GM18870 (cell line): ENCODE results near the gene TBC1D22A.

Experiments used
- ATAC-seq: cut with Tn5 transposase; IDR thresholded peaks from one replicate; pipeline ENCODE4 v1.9.1; 2021; ENCODE audit warnings: moderate library complexity; ENCODE audit not compliant: unreplicated experiment

TBC1D22A gene

GRCh38 chr22:47050401-47051051, 288.1 kb downstream of the TBC1D22A start:
- ATAC-seq = no peak

DNA sequence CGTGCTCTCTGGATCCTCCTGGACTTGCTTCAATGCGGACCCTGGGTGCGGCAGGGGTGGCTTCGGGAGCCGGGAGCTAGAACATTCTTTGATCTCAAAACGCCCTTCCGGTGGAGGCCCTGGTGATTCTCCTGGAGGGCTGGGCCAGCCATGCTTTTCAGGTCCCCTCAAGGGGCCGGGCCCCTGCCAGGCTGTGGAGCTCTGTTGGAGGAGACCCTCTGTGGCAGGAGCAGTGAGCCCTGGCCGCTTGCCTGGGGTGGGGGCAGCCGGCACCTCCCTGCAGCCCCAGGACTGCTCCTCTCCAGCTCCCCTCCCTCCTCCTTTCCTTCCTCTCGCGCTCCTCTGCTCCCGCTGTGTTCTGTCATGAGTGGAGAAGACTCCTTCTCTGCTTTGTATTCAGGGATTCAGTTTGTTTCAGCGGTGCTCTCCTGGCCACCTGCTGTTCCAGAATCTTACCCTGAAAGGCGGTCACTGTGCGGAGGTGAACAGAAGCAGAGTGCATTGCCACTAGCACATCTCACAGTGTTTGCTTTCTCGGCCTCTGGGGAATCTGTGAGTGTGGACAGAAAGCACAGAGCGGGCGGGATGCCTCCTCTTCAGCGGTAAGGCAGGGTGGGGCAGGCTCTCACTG, 289.1 kb downstream of the TBC1D22A start:
- no peak for ATAC-seq

GRCh38 chr22:47052236-47053012, 290.0 kb downstream of the TBC1D22A start:
- no peak for ATAC-seq

DNA sequence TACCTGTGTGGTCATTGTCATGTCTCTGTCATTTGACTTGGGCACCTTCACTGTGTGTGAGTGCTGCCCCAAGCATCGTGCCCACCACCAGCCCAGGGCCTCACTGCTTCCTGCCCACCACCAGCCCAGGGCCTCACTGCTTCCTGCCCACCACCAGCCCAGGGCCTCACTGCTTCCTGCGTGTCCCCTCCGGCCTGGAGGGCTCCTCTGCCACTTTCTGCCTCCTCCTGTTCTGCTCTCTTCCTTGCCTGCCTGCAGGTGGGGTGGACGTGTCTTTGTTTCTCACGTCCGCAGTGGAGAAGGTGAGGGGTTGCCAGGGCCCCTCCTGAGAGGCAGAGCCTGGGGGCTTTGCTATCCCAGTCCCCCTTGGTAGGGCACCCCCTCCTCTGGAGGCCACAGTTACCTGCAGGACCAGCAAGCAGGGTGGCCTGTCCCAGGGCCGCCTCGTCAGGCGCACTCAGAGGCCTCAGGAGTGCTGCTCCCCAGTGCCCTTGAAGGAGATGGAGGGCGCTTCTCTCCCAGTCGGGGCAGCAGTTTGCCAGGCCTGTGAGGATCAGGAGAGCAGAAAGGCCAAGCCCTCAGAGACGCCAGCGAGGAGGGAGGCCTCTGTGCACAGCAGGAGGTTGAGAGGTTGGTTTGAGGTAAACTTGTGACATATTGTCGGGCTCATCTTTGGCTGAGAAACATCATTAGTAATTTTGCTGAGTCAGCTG, 290.7 kb downstream of the TBC1D22A start:
- ATAC-seq = no peak

- no peak for ATAC-seq
Observed at GRCh38 chr22:47053726-47054141, 291.3 kb downstream of the TBC1D22A start.

DNA sequence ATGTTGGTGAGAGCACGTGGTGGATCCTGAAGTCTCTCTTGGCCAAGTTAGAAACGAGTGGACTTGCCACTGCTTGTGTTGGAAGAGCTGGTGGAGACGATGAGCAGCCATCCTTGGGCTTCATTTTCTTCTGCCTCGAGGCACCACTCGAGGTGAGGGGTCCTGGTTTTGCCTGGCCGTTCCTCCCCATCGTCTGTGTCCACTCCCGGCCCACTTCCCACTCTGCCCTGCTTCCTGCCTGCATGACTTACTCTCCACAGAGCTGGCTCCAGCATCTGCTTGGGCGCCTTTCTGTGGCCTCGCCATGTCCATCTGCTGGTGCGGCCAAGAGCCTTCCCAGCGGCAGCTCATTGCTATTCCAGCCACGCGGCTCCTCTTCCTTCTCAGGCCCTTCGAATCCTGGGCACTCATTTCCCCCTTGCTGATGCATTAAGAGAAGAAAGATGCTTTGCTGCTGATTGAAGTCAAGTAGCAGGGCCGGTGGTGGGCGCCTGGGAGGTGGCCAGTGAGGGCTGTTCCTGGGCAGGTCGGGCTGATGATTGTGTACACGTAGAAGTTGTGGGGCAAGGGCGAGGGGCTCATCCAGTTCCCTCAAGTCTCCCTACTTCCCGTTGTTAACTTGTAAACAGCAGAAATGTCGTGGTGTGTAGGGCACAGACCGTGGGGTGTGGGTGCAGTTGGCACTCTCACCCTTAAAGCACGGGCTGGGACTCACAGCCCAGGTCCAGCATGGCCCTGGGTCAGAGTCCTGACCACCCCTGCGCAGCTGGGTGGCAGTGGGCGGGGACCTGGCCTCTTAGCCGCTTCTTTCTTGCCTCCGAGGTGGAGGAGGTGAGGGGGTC, 292.0 kb downstream of the TBC1D22A start:
- ATAC-seq = no peak

DNA sequence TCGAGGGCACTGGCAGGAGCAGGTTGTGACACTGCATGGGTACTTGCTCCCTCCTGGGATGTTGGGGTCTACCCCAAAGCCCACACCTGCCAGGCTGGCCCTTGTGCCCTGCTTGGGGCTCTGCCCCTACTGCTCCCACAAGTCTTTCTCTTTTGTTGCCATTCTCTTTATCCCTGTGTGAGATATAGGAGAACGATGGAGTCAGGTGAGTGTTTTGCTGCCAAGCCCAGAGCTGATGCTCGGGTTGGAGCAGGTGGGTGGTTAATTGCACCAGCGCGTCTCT, 292.6 kb downstream of the TBC1D22A start:
- ATAC-seq = no peak

DNA sequence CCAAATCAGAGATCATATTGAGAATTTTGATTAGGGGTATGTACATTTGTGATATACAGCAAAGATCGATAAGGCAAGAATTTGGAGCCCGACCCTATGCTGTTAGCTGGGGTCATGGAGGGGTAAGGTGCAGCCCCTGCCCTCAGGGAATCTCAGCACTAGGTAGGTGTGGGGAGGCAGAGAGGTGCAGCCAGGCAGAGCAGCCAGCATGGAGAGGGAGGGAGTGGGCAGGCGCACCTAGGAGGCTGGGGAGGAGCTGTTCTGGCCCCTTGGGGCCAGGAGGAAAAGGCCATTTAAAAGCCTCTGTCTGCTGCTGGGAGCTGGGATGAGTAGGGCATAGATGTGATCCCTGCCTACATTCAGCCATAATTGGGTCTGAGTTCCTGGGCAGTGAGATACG, 293.0 kb downstream of the TBC1D22A start:
- ATAC-seq = no peak

- ATAC-seq = no peak
Observed at GRCh38 chr22:47055921-47056320, 293.5 kb downstream of the TBC1D22A start.

- no peak for ATAC-seq
Observed at GRCh38 chr22:47056361-47056760, 293.9 kb downstream of the TBC1D22A start.

GRCh38 chr22:47056776-47057470, 294.5 kb downstream of the TBC1D22A start:
- ATAC-seq = no peak

- ATAC-seq = no peak
Observed at GRCh38 chr22:47057916-47058585, 295.6 kb downstream of the TBC1D22A start.

DNA sequence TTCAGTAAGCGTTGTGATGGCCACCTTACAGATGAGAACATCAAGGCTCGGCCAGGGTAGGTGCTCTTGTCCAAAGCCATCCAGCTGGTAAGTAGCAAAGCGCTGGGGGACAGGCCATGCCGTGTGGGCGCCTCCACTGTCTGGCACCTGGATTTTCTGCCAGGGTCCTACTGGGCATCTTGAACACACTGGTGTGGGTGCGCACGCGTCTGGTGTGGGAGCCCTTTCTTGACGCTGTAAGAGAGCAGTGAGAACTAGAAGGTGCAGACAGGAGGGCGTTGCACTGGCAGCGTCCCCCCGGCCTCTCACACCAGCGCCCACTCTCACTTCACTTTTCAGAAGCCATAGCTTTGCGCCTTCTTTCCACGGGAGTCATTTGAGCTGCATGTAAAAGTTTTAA, 296.6 kb downstream of the TBC1D22A start:
- ATAC-seq = no peak

- ATAC-seq = no peak
Observed at GRCh38 chr22:47059701-47060161, 297.3 kb downstream of the TBC1D22A start.

GRCh38 chr22:47060718-47061117, 298.3 kb downstream of the TBC1D22A start:
- ATAC-seq = no peak

- no peak for ATAC-seq
Observed at GRCh38 chr22:47061226-47061625, 298.8 kb downstream of the TBC1D22A start.

DNA sequence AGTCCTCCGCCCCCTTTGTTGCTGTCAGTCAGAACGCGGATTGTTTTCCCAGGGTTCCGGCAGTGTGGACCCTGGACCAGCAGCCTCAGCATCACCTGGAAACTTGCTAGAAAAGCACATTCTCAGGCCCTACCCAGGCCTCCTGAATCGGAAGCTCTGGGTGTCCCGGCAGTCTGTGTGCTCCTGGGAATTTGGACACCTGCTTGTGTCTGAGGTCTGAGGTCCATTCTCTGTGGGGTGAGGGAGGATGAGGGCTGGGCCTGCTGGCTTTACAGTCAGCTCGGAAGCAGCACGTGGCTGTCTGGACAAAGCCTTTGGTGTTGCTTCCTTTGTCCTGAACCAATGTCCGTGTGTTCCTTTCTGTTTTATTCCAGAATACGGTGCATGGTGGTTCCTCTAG, 299.7 kb downstream of the TBC1D22A start:
- no peak for ATAC-seq

DNA sequence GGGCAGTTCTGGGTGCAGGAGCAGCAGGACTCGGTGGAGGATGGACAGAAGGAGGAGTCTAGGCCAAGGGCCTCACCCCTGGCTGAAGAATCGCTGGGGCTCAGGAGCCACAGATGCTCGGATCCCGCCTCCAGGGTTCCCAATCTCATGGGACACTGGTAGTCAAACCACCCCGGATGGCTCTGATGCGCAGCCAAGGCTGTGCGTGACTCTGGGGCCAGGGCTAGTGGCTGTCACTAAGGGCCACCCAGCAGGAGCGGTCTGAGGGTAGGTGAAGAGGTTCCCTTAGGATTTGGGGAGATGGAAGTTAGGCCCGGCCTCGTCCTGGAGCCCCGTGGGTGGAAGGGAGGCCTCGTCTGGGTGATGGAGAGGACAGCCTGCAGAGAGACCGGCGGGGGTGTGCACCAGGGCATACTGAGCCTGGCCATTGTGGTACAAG, 300.6 kb downstream of the TBC1D22A start:
- ATAC-seq = no peak

GRCh38 chr22:47063606-47064005, 301.2 kb downstream of the TBC1D22A start:
- ATAC-seq = no peak
